ENCODE data around the gene OR4S2.

Gene OR4S2

GRCh38 chr11:55648027-55648426, at the start of gene OR4S2:
Gene OR4S2, plus strand, starts transcription at chr11:55648327. Its CDS starts 2,577 bp downstream, at chr11:55650904.
- Histone ChIP-seq H3K36me3 (ENCODE audit: control insufficient read depth, insufficient read depth, low read length) (no peaks in the 10 kb centered on the region), H3K4me3 (ENCODE audit: low read length) (no peak within 1 kb of the TSS), H3K9ac (ENCODE audit: low read length) (no peak within 1 kb of the TSS), H3K27ac (ENCODE audit: low read depth, low read length) (no peak within 1 kb of the TSS), H3K27me3 (ENCODE audit: control insufficient read depth, insufficient read depth, low read length) (no peaks in the 10 kb centered on the region), H3K4me1 (ENCODE audit: control insufficient read depth, insufficient read depth, low read length) (no peaks in the 10 kb centered on the region)

GRCh38 chr11:55607545-55607944, 40.6 kb upstream of the OR4S2 start, which contains the start of gene OR4C11:
Gene OR4C11, minus strand, starts transcription at chr11:55607645. Its CDS starts 3,272 bp downstream, at chr11:55604373.
- no peaks in the 10 kb centered on the region for H3K27me3 ChIP-seq (ENCODE audit: control insufficient read depth, insufficient read depth, low read length)
- H3K4me3 ChIP-seq (ENCODE audit: low read length), result no peak within 1 kb of the TSS
- no peaks in the 10 kb centered on the region for H3K4me1 ChIP-seq (ENCODE audit: control insufficient read depth, insufficient read depth, low read length)
- H3K36me3 ChIP-seq (ENCODE audit: control insufficient read depth, insufficient read depth, low read length), result no peaks in the 10 kb centered on the region
- no peak within 1 kb of the TSS for H3K9ac ChIP-seq (ENCODE audit: low read length)
- no peak within 1 kb of the TSS for H3K27ac ChIP-seq (ENCODE audit: low read depth, low read length)

- Histone ChIP-seq H3K36me3 (ENCODE audit: control insufficient read depth, insufficient read depth, low read length) (no peaks in the 10 kb centered on the region), H3K9ac (ENCODE audit: low read length) (no peak overlapping the region), H3K4me3 (ENCODE audit: low read length) (no peak overlapping the region), H3K4me1 (ENCODE audit: control insufficient read depth, insufficient read depth, low read length) (no peaks in the 10 kb centered on the region), H3K27ac (ENCODE audit: low read depth, low read length) (no peak overlapping the region), H3K27me3 (ENCODE audit: control insufficient read depth, insufficient read depth, low read length) (no peaks in the 10 kb centered on the region)
These were observed 23.6 kb upstream of the OR4S2 start for GRCh38 chr11:55624531-55624930.

- H3K27ac ChIP-seq (ENCODE audit: low read depth, low read length), result no peak within 1 kb of the TSS
- H3K4me1 ChIP-seq (ENCODE audit: control insufficient read depth, insufficient read depth, low read length), result no peaks in the 10 kb centered on the region
- H3K27me3 ChIP-seq (ENCODE audit: control insufficient read depth, insufficient read depth, low read length), result no peaks in the 10 kb centered on the region
- no peak within 1 kb of the TSS for H3K4me3 ChIP-seq (ENCODE audit: low read length)
- H3K9ac ChIP-seq (ENCODE audit: low read length), result no peak within 1 kb of the TSS
- no peaks in the 10 kb centered on the region for H3K36me3 ChIP-seq (ENCODE audit: control insufficient read depth, insufficient read depth, low read length)
These were observed 13.3 kb upstream of the OR4S2 start, which contains the start of gene OR4P4 for GRCh38 chr11:55634813-55635212. Gene OR4P4, plus strand, starts transcription at chr11:55635113.

GRCh38 chr11:55652560-55652959, 4.4 kb downstream of the OR4S2 start:
- no peak overlapping the region for H3K9ac ChIP-seq (ENCODE audit: low read length)
- H3K27me3 ChIP-seq (ENCODE audit: control insufficient read depth, insufficient read depth, low read length), result no peaks in the 10 kb centered on the region
- H3K4me1 ChIP-seq (ENCODE audit: control insufficient read depth, insufficient read depth, low read length), result no peaks in the 10 kb centered on the region
- H3K36me3 ChIP-seq (ENCODE audit: control insufficient read depth, insufficient read depth, low read length), result no peaks in the 10 kb centered on the region
- no peak overlapping the region for H3K4me3 ChIP-seq (ENCODE audit: low read length)
- H3K27ac ChIP-seq (ENCODE audit: low read depth, low read length), result no peak overlapping the region

GRCh38 chr11:55655096-55655495, 7.0 kb downstream of the OR4S2 start:
- H3K9ac ChIP-seq (ENCODE audit: low read length), result no peak overlapping the region
- H3K36me3 ChIP-seq (ENCODE audit: control insufficient read depth, insufficient read depth, low read length), result no peaks in the 10 kb centered on the region
- H3K27ac ChIP-seq (ENCODE audit: low read depth, low read length), result no peak overlapping the region
- no peaks in the 10 kb centered on the region for H3K4me1 ChIP-seq (ENCODE audit: control insufficient read depth, insufficient read depth, low read length)
- no peaks in the 10 kb centered on the region for H3K27me3 ChIP-seq (ENCODE audit: control insufficient read depth, insufficient read depth, low read length)
- H3K4me3 ChIP-seq (ENCODE audit: low read length), result no peak overlapping the region

GRCh38 chr11:55658031-55658573, 10.0 kb downstream of the OR4S2 start:
- Histone ChIP-seq H3K36me3 (ENCODE audit: control insufficient read depth, insufficient read depth, low read length) (no peaks in the 10 kb centered on the region), H3K4me1 (ENCODE audit: control insufficient read depth, insufficient read depth, low read length) (no peaks in the 10 kb centered on the region), H3K27ac (ENCODE audit: low read depth, low read length) (no peak overlapping the region), H3K4me3 (ENCODE audit: low read length) (no peak overlapping the region), H3K27me3 (ENCODE audit: control insufficient read depth, insufficient read depth, low read length) (no peaks in the 10 kb centered on the region), H3K9ac (ENCODE audit: low read length) (no peak overlapping the region)

- Histone ChIP-seq H3K4me1 (ENCODE audit: control insufficient read depth, insufficient read depth, low read length) (no peaks in the 10 kb centered on the region), H3K9ac (ENCODE audit: low read length) (no peak overlapping the region), H3K4me3 (ENCODE audit: low read length) (no peak overlapping the region), H3K27ac (ENCODE audit: low read depth, low read length) (no peak overlapping the region), H3K36me3 (ENCODE audit: control insufficient read depth, insufficient read depth, low read length) (no peaks in the 10 kb centered on the region), H3K27me3 (ENCODE audit: control insufficient read depth, insufficient read depth, low read length) (no peaks in the 10 kb centered on the region)
These were observed 10.5 kb downstream of the OR4S2 start for GRCh38 chr11:55658608-55659007.

- no peak within 1 kb of the TSS for H3K4me3 ChIP-seq (ENCODE audit: low read length)
- H3K27ac ChIP-seq (ENCODE audit: low read depth, low read length), result no peak within 1 kb of the TSS
- H3K4me1 ChIP-seq (ENCODE audit: control insufficient read depth, insufficient read depth, low read length), result no peaks in the 10 kb centered on the region
- H3K9ac ChIP-seq (ENCODE audit: low read length), result no peak within 1 kb of the TSS
- no peaks in the 10 kb centered on the region for H3K27me3 ChIP-seq (ENCODE audit: control insufficient read depth, insufficient read depth, low read length)
- no peaks in the 10 kb centered on the region for H3K36me3 ChIP-seq (ENCODE audit: control insufficient read depth, insufficient read depth, low read length)
These were observed 13.8 kb downstream of the OR4S2 start, which contains the start of gene OR4C6 for GRCh38 chr11:55661901-55662300. Gene OR4C6, plus strand, starts transcription at chr11:55662201. Its CDS starts 2,966 bp downstream, at chr11:55665167.

- H3K27ac ChIP-seq (ENCODE audit: low read depth, low read length), result no peak overlapping the region
- H3K4me1 ChIP-seq (ENCODE audit: control insufficient read depth, insufficient read depth, low read length), result no peaks in the 10 kb centered on the region
- no peaks in the 10 kb centered on the region for H3K27me3 ChIP-seq (ENCODE audit: control insufficient read depth, insufficient read depth, low read length)
- H3K4me3 ChIP-seq (ENCODE audit: low read length), result no peak overlapping the region
- H3K36me3 ChIP-seq (ENCODE audit: control insufficient read depth, insufficient read depth, low read length), result no peaks in the 10 kb centered on the region
- H3K9ac ChIP-seq (ENCODE audit: low read length), result no peak overlapping the region
These were observed 21.2 kb downstream of the OR4S2 start for GRCh38 chr11:55669376-55669775.

- H3K4me3 ChIP-seq (ENCODE audit: low read length), result no peak overlapping the region
- H3K36me3 ChIP-seq (ENCODE audit: control insufficient read depth, insufficient read depth, low read length), result no peaks in the 10 kb centered on the region
- H3K27ac ChIP-seq (ENCODE audit: low read depth, low read length), result no peak overlapping the region
- no peak overlapping the region for H3K9ac ChIP-seq (ENCODE audit: low read length)
- H3K4me1 ChIP-seq (ENCODE audit: control insufficient read depth, insufficient read depth, low read length), result no peaks in the 10 kb centered on the region
- no peaks in the 10 kb centered on the region for H3K27me3 ChIP-seq (ENCODE audit: control insufficient read depth, insufficient read depth, low read length)
These were observed 25.7 kb downstream of the OR4S2 start for GRCh38 chr11:55673860-55674259.

- Histone ChIP-seq H3K27ac (ENCODE audit: low read depth, low read length) (no peak overlapping the region), H3K27me3 (ENCODE audit: control insufficient read depth, insufficient read depth, low read length) (no peaks in the 10 kb centered on the region), H3K4me1 (ENCODE audit: control insufficient read depth, insufficient read depth, low read length) (no peaks in the 10 kb centered on the region), H3K36me3 (ENCODE audit: control insufficient read depth, insufficient read depth, low read length) (no peaks in the 10 kb centered on the region), H3K9ac (ENCODE audit: low read length) (no peak overlapping the region), H3K4me3 (ENCODE audit: low read length) (no peak overlapping the region)
These were observed 49.7 kb downstream of the OR4S2 start for GRCh38 chr11:55697817-55698216.

- H3K27me3 ChIP-seq (ENCODE audit: control insufficient read depth, insufficient read depth, low read length), result no peaks in the 10 kb centered on the region
- H3K27ac ChIP-seq (ENCODE audit: low read depth, low read length), result no peak overlapping the region
- H3K9ac ChIP-seq (ENCODE audit: low read length), result no peak overlapping the region
- no peaks in the 10 kb centered on the region for H3K36me3 ChIP-seq (ENCODE audit: control insufficient read depth, insufficient read depth, low read length)
- H3K4me1 ChIP-seq (ENCODE audit: control insufficient read depth, insufficient read depth, low read length), result no peaks in the 10 kb centered on the region
- H3K4me3 ChIP-seq (ENCODE audit: low read length), result no peak overlapping the region
These were observed 53.3 kb downstream of the OR4S2 start for GRCh38 chr11:55701429-55701828.
